DND-41 (cell line): ENCODE data around the gene DGKA.
A peak's percentile ranks its signal among the peaks of the same experiment; 100 is the strongest.

Experiments used
- ATAC-seq: fragments of 200-7000 bp; cut with Tn5 transposase; 3 replicates; pipeline ENCODE4 v1.9.1; 2021; ENCODE audit warnings: low read depth; ENCODE audit not compliant: insufficient read depth
- DNase-seq: peaks from one replicate; pipeline ENCODE4 v3.0.0-alpha.2; 2020
- H2AFZ ChIP-seq: 2 replicates; pipeline ENCODE4 v1.6.0; 2012; ENCODE audit warnings: low read depth, low read length
- H3K27ac ChIP-seq: 2 replicates; pipeline ENCODE4 v1.5.1; 2012; ENCODE audit warnings: low read length, inconsistent platforms
- H3K27me3 ChIP-seq: fragments of 200-600 bp; sonication (generic); 2 replicates; pipeline ENCODE4 v1.6.0; 2012; ENCODE audit warnings: low read length, mild to moderate bottlenecking, inconsistent platforms; ENCODE audit not compliant: insufficient read depth, poor library complexity
- H3K36me3 ChIP-seq: 2 replicates; pipeline ENCODE4 v1.5.1; 2012; ENCODE audit warnings: low read length, inconsistent platforms; ENCODE audit not compliant: insufficient read depth
- H3K4me1 ChIP-seq: 2 replicates; pipeline ENCODE4 v1.5.1; 2012; ENCODE audit warnings: mild to moderate bottlenecking, low read length; ENCODE audit not compliant: insufficient read depth
- H3K4me2 ChIP-seq: 2 replicates; pipeline ENCODE4 v1.6.0; 2012; ENCODE audit warnings: mild to moderate bottlenecking, moderate library complexity, low read length, inconsistent platforms; ENCODE audit not compliant: insufficient read depth
- H3K4me3 ChIP-seq, 2 experiments: fragments of 200-600 bp in 1 of 2; shearing (Covaris generic) in 1 of 2; 2 replicates each; pipeline ENCODE4 v1.5.1; 2012 to 2016; ENCODE audit warnings: inconsistent platforms in 2 of 2, low read length in 2 of 2, mild to moderate bottlenecking in 2 of 2, low read depth in 1 of 2, moderate library complexity in 1 of 2
- H3K79me2 ChIP-seq: 2 replicates; pipeline ENCODE4 v1.6.0; 2012; ENCODE audit warnings: low read length, inconsistent platforms; ENCODE audit not compliant: insufficient read depth
- H3K9ac ChIP-seq: 2 replicates; pipeline ENCODE4 v1.6.0; 2012; ENCODE audit warnings: low read depth, mild to moderate bottlenecking, inconsistent platforms, low read length, moderate library complexity
- H3K9me3 ChIP-seq: 2 replicates; pipeline ENCODE4 v1.5.1; 2012; ENCODE audit warnings: low read length, moderate library complexity, mild to moderate bottlenecking, inconsistent platforms; ENCODE audit not compliant: insufficient read depth, severe bottlenecking
- H4K20me1 ChIP-seq: 2 replicates; pipeline ENCODE4 v1.6.0; 2012; ENCODE audit warnings: low read length; ENCODE audit not compliant: insufficient read depth
- CTCF ChIP-seq: IDR thresholded peaks from 2 replicates; pipeline ENCODE4 v1.5.1; 2012; ENCODE audit warnings: borderline replicate concordance, low read length, moderate library complexity, mild to moderate bottlenecking; ENCODE audit not compliant: poor library complexity, severe bottlenecking; ENCODE audit errors: extremely low read depth
- EZH2 ChIP-seq: IDR thresholded peaks from 3 replicates; pipeline ENCODE4 v1.6.1; 2012; ENCODE audit warnings: borderline replicate concordance, low read depth, mild to moderate bottlenecking, moderate library complexity, low read length, inconsistent platforms; ENCODE audit not compliant: severe bottlenecking

The DGKA gene

DNA sequence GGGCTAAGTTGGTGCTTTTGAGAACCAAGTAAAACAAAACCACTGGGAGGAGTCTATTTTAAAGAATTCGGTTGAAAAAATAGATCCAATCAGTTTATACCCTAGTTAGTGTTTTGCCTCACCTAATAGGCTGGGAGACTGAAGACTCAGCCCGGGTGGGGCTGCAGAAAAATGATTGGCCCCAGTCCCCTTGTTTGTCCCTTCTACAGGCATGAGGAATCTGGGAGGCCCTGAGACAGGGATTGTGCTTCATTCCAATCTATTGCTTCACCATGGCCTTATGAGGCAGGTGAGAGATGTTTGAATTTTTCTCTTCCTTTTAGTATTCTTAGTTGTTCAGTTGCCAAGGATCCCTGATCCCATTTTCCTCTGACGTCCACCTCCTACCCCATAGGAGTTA lies 41.1 kb downstream of the DGKA start:
- Histone ChIP-seq H3K4me2 (peak overlapping the region; percentile 66), H3K36me3 (peaks cover 55% of the 10 kb centered on the region), H4K20me1 (0 out of 2 replicates have a peak, but pooled peaks cover 2% of the 10 kb centered on the region), H3K27me3 (no peaks in the 10 kb centered on the region), H3K4me1 (peaks cover 76% of the 10 kb centered on the region), H2AFZ (no peak overlapping the region), H3K9ac (no peak overlapping the region; the same call in 1 of the 2 replicates), H3K4me3 (no peak overlapping the region), H3K79me2 (peaks cover 65% of the 10 kb centered on the region), H3K27ac (peak overlapping the region; percentile 16; the same call in 1 of the 2 replicates), H3K9me3 (no peaks in the 10 kb centered on the region)
- ATAC-seq = no peak
- TF ChIP-seq CTCF (no peak), EZH2 (no peak)
- no peak for DNase-seq

DNA sequence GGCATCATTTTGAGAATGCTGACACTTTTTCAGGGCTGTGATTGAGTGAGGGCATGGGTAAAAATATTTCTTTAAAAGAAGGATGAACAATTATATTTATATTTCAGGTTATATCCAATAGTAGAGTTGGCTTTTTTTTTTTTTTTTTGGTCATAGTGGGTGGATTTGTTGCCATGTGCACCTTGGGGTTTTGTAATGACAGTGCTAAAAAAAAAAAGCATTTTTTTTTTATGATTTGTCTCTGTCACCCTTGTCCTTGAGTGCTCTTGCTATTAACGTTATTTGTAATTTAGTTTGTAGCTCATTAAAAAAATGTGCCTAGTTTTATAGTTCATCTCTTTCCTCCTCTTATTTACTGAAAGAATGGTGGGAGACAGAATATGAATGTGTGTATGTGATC lies 41.5 kb downstream of the DGKA start:
- Histone ChIP-seq H4K20me1 (0 out of 2 replicates have a peak, but pooled peaks cover 2% of the 10 kb centered on the region), H3K79me2 (peaks cover 65% of the 10 kb centered on the region), H3K36me3 (peaks cover 57% of the 10 kb centered on the region), H3K27me3 (no peaks in the 10 kb centered on the region), H2AFZ (no peak overlapping the region), H3K4me1 (peaks cover 74% of the 10 kb centered on the region), H3K4me2 (peak overlapping the region; percentile 66), H3K9me3 (no peaks in the 10 kb centered on the region), H3K4me3 (peak overlapping the region in 1 of 2 experiments; percentile 64; a peak in 3 of 4 replicates), H3K27ac (peak overlapping the region; percentile 74), H3K9ac (peak overlapping the region; percentile 59)
- ATAC-seq (no peak), DNase-seq (no peak)
- TF ChIP-seq EZH2 (no peak), CTCF (no peak)

- Histone ChIP-seq H3K9me3 (no peaks in the 10 kb centered on the region), H3K79me2 (peaks cover 65% of the 10 kb centered on the region)
- no peak for TF ChIP-seq EZH2
- TF ChIP-seq CTCF = no peak
Measured at GRCh38 chr12:55972911-55973598, 42.1 kb downstream of the DGKA start.

More at GRCh38 chr12:55972911-55973598, 42.1 kb downstream of the DGKA start:
- ATAC-seq = no peak
- Histone ChIP-seq H3K4me2 (peak overlapping the region; percentile 66), H2AFZ (peak overlapping the region; percentile 71), H4K20me1 (0 out of 2 replicates have a peak, but pooled peaks cover 2% of the 10 kb centered on the region), H3K36me3 (peaks cover 55% of the 10 kb centered on the region), H3K4me1 (peaks cover 68% of the 10 kb centered on the region), H3K27ac (peak overlapping the region; percentile 74), H3K27me3 (no peaks in the 10 kb centered on the region), H3K9ac (peak overlapping the region; percentile 59), H3K4me3 (peak overlapping the region; percentile 39 to 64; a peak in 3 of 4 replicates)
- no peak for DNase-seq
